Activated CD4-positive, alpha-beta T cell treated with anti-CD3 and anti-CD28 coated beads, Interleukin-2, amount 50 U/mL, for 1 hour (primary cell): ENCODE results near the gene SLC39A5.
"Not testable (repeated sequence)": the region's sequence is repeated elsewhere in the genome, so short reads cannot be mapped to it uniquely, and the experiment has no call there.

Experiments
- DNase-seq: peaks from one replicate; pipeline ENCODE4 v3.0.0-alpha.2; 2020

SLC39A5 gene

GRCh38 chr12:56252649-56253048, 22.8 kb downstream of the SLC39A5 start:
- no peak for DNase-seq

- DNase-seq: no peak
Measured at GRCh38 chr12:56253091-56253490, 23.2 kb downstream of the SLC39A5 start.

GRCh38 chr12:56255671-56256070, 25.8 kb downstream of the SLC39A5 start:
- DNase-seq: no peak

GRCh38 chr12:56256326-56256960, 26.6 kb downstream of the SLC39A5 start:
- DNase-seq: no peak

GRCh38 chr12:56257071-56257470, 27.2 kb downstream of the SLC39A5 start:
- no peak for DNase-seq

- no peak for DNase-seq
Measured at GRCh38 chr12:56257491-56258067, 27.7 kb downstream of the SLC39A5 start.

GRCh38 chr12:56258068-56258819, 28.4 kb downstream of the SLC39A5 start, which contains the start of gene ANKRD52:
TSS of gene ANKRD52 (minus strand) at chr12:56258384. CDS start at chr12:56258269, 115 bp downstream.
- peak; percentile 77 for DNase-seq

GRCh38 chr12:56258820-56259183, 29.0 kb downstream of the SLC39A5 start:
- no peak for DNase-seq

- no peak for DNase-seq
Measured at GRCh38 chr12:56260380-56260779, 30.5 kb downstream of the SLC39A5 start.

GRCh38 chr12:56260921-56261320, 31.1 kb downstream of the SLC39A5 start:
- no peak for DNase-seq

GRCh38 chr12:56261503-56262232, 31.8 kb downstream of the SLC39A5 start:
- no peak for DNase-seq

- DNase-seq: not testable (repeated sequence)
Measured at GRCh38 chr12:56262955-56263354, 33.1 kb downstream of the SLC39A5 start.

GRCh38 chr12:56266068-56266692, 36.3 kb downstream of the SLC39A5 start:
- not testable (repeated sequence) for DNase-seq

GRCh38 chr12:56266693-56267442, 37.0 kb downstream of the SLC39A5 start, which contains the start of gene COQ10A:
TSS of gene COQ10A (plus strand) at chr12:56266942. CDS start at chr12:56267119, 177 bp downstream.
- DNase-seq: peak; percentile 90

GRCh38 chr12:56267443-56268071, 37.7 kb downstream of the SLC39A5 start:
- DNase-seq: no peak

- DNase-seq: no peak
Measured at GRCh38 chr12:56271031-56271430, 41.2 kb downstream of the SLC39A5 start.

- DNase-seq: not testable (repeated sequence)
Measured at GRCh38 chr12:56272468-56272867, 42.6 kb downstream of the SLC39A5 start.

GRCh38 chr12:56274299-56274698, 44.4 kb downstream of the SLC39A5 start:
- DNase-seq: no peak

- no peak for DNase-seq
Measured at GRCh38 chr12:56278905-56279304, 49.1 kb downstream of the SLC39A5 start.

- DNase-seq: no peak
Measured at GRCh38 chr12:56280849-56281248, 51.0 kb downstream of the SLC39A5 start.

GRCh38 chr12:56282030-56282429, 52.2 kb downstream of the SLC39A5 start:
- no peak for DNase-seq
